ENCODE measurements around the gene MRPL36.

MRPL36 gene

GRCh38 chr5:1769017-1769640 lies 30.5 kb downstream of the MRPL36 start:
- no peak for TF ChIP-seq CTCF (IDR thresholded peaks at IDR 0.05; ENCODE audit: low read depth, low read length)
- no peak for DNase-seq (ENCODE audit: low read depth in 2 of 2)
- no peak overlapping the region for H3K4me3 ChIP-seq (replicated peaks in 1 of 2; ENCODE audit: low read depth in 2 of 2, low read length in 2 of 2)

- DNase-seq (ENCODE audit: low read depth in 2 of 2), result no peak
- TF ChIP-seq CTCF (IDR thresholded peaks at IDR 0.05; ENCODE audit: low read depth, low read length), result no peak
- no peak overlapping the region for H3K4me3 ChIP-seq (replicated peaks in 1 of 2; ENCODE audit: low read depth in 2 of 2, low read length in 2 of 2)
Observed at GRCh38 chr5:1768283-1769000, 31.2 kb downstream of the MRPL36 start.

- no peak for TF ChIP-seq CTCF (IDR thresholded peaks at IDR 0.05; ENCODE audit: low read depth, low read length)
- no peak overlapping the region for H3K4me3 ChIP-seq (replicated peaks in 1 of 2; ENCODE audit: low read depth in 2 of 2, low read length in 2 of 2)
- no peak for DNase-seq (ENCODE audit: low read depth in 2 of 2)
Observed at GRCh38 chr5:1767524-1768282, 31.9 kb downstream of the MRPL36 start.

GRCh38 chr5:1765880-1766235 lies 33.8 kb downstream of the MRPL36 start:
- TF ChIP-seq CTCF (IDR thresholded peaks at IDR 0.05; ENCODE audit: low read depth, low read length), result no peak
- DNase-seq (ENCODE audit: low read depth in 2 of 2), result no peak
- no peak overlapping the region for H3K4me3 ChIP-seq (replicated peaks in 1 of 2; ENCODE audit: low read depth in 2 of 2, low read length in 2 of 2)

GRCh38 chr5:1765141-1765879 lies 34.3 kb downstream of the MRPL36 start:
- H3K4me3 ChIP-seq (replicated peaks in 1 of 2; ENCODE audit: low read depth in 2 of 2, low read length in 2 of 2), result no peak overlapping the region
- DNase-seq (ENCODE audit: low read depth in 2 of 2), result no peak
- TF ChIP-seq CTCF (IDR thresholded peaks at IDR 0.05; ENCODE audit: low read depth, low read length), result no peak

- no peak for DNase-seq (ENCODE audit: low read depth in 2 of 2)
- H3K4me3 ChIP-seq (replicated peaks in 1 of 2; ENCODE audit: low read depth in 2 of 2, low read length in 2 of 2), result no peak overlapping the region
- TF ChIP-seq CTCF (IDR thresholded peaks at IDR 0.05; ENCODE audit: low read depth, low read length), result no peak
Observed at GRCh38 chr5:1764606-1764960, 35.1 kb downstream of the MRPL36 start.

Data from cardiac fibroblast (primary cell).